ENCODE data around the gene PLK5. TPM values are rescaled to one million over a fixed set of nuclear protein-coding genes. Genes with fewer than 3 reads are reported as not detected.

The PLK5 gene
- total and polyA plus RNA-seq, 4 donors: 0.03 TPM; not detected in 3

- TF ChIP-seq REST (IDR thresholded peaks at IDR 0.05) (no peak), EGR1 (IDR thresholded peaks at IDR 0.05; ENCODE audit: low read depth in 2 of 2) (no peak), RXRA (IDR thresholded peaks at IDR 0.05) (no peak), YY1 (IDR thresholded peaks at IDR 0.05) (no peak), FOXA1 (IDR thresholded peaks at IDR 0.05) (no peak), HNF4A (conservative IDR thresholded peaks at IDR 0.05) (no peak)
These were observed 1.0 kb upstream of the PLK5 start (continued) for GRCh38 chr19:1522838-1523237.

DNA sequence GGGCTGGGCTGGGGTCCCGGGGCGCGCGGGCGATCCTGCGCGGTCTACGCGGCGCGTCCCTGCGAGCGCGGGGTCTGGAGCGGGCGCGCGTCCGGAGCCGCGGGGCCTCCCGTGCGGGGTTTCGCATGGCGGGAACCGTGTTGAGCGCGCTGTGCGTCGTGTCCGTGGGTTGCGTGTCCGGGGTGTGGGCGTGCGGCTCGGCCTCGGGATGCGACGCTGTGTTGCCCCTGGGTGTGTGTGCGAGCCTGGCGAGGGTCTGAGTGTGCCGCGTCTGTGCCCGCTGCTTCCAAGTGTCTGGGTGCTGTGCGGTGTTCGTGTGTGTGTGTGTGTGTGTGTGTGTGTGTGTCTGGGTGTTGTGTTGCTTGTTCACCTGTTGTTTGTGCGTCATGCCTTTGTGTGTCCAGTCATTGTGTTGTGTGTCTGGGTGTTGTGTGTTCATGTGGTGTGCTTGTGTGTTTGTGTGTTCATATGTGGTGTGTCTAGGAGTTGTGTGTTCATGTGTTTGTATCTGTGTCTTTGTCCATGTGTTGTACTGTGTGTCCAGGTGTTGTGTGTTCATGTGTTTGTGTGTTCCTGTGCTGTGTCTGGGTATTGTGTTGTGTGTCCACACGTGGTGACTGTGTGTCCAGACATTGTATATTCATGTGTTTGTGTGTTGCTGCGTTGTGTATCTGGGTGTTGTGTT, 552 bp downstream of the PLK5 start:
- WGBS: 17% methylated on average over 49 of the region's 49 CpGs
- no peak for TF ChIP-seq JUND (IDR thresholded peaks at IDR 0.05)
- TF ChIP-seq YY1 (IDR thresholded peaks at IDR 0.05): no peak
- no peak for TF ChIP-seq RAD21 (IDR thresholded peaks at IDR 0.05)
- TF ChIP-seq ATF3 (IDR thresholded peaks at IDR 0.05): no peak
- no peak for TF ChIP-seq SP1 (IDR thresholded peaks at IDR 0.05)
- TF ChIP-seq FOXA2 (IDR thresholded peaks at IDR 0.05): no peak
- TF ChIP-seq, protein P1, sequence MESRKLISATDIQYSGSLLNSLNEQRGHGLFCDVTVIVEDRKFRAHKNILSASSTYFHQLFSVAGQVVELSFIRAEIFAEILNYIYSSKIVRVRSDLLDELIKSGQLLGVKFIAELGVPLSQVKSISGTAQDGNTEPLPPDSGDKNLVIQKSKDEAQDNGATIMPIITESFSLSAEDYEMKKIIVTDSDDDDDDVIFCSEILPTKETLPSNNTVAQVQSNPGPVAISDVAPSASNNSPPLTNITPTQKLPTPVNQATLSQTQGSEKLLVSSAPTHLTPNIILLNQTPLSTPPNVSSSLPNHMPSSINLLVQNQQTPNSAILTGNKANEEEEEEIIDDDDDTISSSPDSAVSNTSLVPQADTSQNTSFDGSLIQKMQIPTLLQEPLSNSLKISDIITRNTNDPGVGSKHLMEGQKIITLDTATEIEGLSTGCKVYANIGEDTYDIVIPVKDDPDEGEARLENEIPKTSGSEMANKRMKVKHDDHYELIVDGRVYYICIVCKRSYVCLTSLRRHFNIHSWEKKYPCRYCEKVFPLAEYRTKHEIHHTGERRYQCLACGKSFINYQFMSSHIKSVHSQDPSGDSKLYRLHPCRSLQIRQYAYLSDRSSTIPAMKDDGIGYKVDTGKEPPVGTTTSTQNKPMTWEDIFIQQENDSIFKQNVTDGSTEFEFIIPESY (IDR thresholded peaks at IDR 0.05): no peak
- no peak for TF ChIP-seq HNF4G (IDR thresholded peaks at IDR 0.05)
- no peak for TF ChIP-seq CTCF (IDR thresholded peaks at IDR 0.05; ENCODE audit: low read depth, low read length, missing input control)
- no peak for TF ChIP-seq NR2F2 (IDR thresholded peaks at IDR 0.05)
- no peak for TF ChIP-seq TAF1 (conservative IDR thresholded peaks at IDR 0.05)
- Histone ChIP-seq H3K36me3 (ENCODE audit: control insufficient read depth in 4 of 4, insufficient read depth in 3 of 4, low read depth in 1 of 4, low read length in 3 of 4) (no peaks in the 10 kb centered on the region), H3K4me3 (ENCODE audit: low read depth in 1 of 3, low read length in 3 of 3) (no peak overlapping the region), H3K27me3 (ENCODE audit: control insufficient read depth in 4 of 4, insufficient read depth in 4 of 4, low read length in 3 of 4) (peaks cover 0 to 24% (median 7%) of the 10 kb centered on the region in 4 donors), H3K9ac (ENCODE audit: low read depth in 1 of 2, low read length in 2 of 2) (no peak overlapping the region), H3K4me1 (ENCODE audit: control insufficient read depth in 4 of 4, insufficient read depth in 4 of 4, low read length in 3 of 4) (peaks cover 0 to 5% (median 2%) of the 10 kb centered on the region in 4 donors), H3K9me3 (ENCODE audit: control insufficient read depth in 4 of 4, low read length in 3 of 4) (no peaks in the 10 kb centered on the region), H3K27ac (ENCODE audit: low read depth in 1 of 2, low read length in 2 of 2) (no peak overlapping the region)
- no peak for DNase-seq (ENCODE audit: low spot score)
